K562 (cell line): Measurements from ENCODE around the gene GLUL. TPM values are rescaled to one million over a fixed set of nuclear protein-coding genes. Genes with fewer than 3 reads are reported as not detected.

Source experiments
- FIP1L1 ChIP-seq: fragments of 200-400 bp; formaldehyde crosslinking; IDR thresholded peaks from 2 replicates; pipeline ENCODE4 v1.6.1; 2018; ENCODE audit warnings: mild to moderate bottlenecking, low read depth, low read length; ENCODE audit not compliant: poor library complexity, severe bottlenecking
- HLTF ChIP-seq: fragments of 450-650 bp; IDR thresholded peaks from 2 replicates; pipeline ENCODE4 v1.6.1; 2016
- MTA1 ChIP-seq: fragments of 450-650 bp; IDR thresholded peaks from 2 replicates; pipeline ENCODE4 v1.6.1; 2017; ENCODE audit warnings: borderline replicate concordance
- MYC ChIP-seq, 2 experiments: fragments of 250-450 bp in 1 of 2; sonication (Bioruptor Pico) in 1 of 2; IDR thresholded peaks; 2 replicates each; pipeline versions ENCODE4 v1.5.1 to v1.6.1; 2012 to 2021; ENCODE audit warnings: low read depth in 2 of 2, borderline replicate concordance in 1 of 2, improper control_type of control experiment in 1 of 2, low read length in 1 of 2, mild to moderate bottlenecking in 1 of 2, moderate library complexity in 1 of 2
- NR4A1 ChIP-seq, 2 experiments: fragments of 250-450 bp in 1 of 2; fragments of 450-650 bp in 1 of 2; sonication (Bioruptor Pico) in 1 of 2; IDR thresholded peaks; 2 replicates each; pipeline versions ENCODE4 v1.4.0 to v1.6.1; 2016 to 2020; ENCODE audit warnings: mild to moderate bottlenecking in 2 of 2, missing compliant biosample characterization in 1 of 2, missing genetic modification characterization in 1 of 2, moderate library complexity in 1 of 2
- PBX2 ChIP-seq, 2 experiments: IDR thresholded peaks in 1 of 2; conservative IDR thresholded peaks in 1 of 2; 2 replicates each; pipeline ENCODE4 v1.6.1; 2016; ENCODE audit warnings: low read depth in 2 of 2, mild to moderate bottlenecking in 1 of 2, missing compliant biosample characterization in 1 of 2, missing genetic modification characterization in 1 of 2, moderate library complexity in 1 of 2
- PTBP1 ChIP-seq: fragments of 200-400 bp; formaldehyde crosslinking; IDR thresholded peaks from 2 replicates; pipeline ENCODE4 v1.6.1; 2017; ENCODE audit warnings: low read depth, low read length
- SAP30 ChIP-seq: fragments of 200-600 bp; sonication (generic); IDR thresholded peaks from 2 replicates; pipeline ENCODE4 v1.6.1; 2012; ENCODE audit warnings: borderline replicate concordance, low read depth, mild to moderate bottlenecking, moderate library complexity, low read length, control low read depth, inconsistent platforms; ENCODE audit not compliant: insufficient read depth, poor library complexity, severe bottlenecking
- STAT6 ChIP-seq: sonication (generic); formaldehyde crosslinking; IDR thresholded peaks from 2 replicates; pipeline ENCODE4 v1.8.1; 2023; ENCODE audit warnings: mild to moderate bottlenecking, missing genetic modification reagents
- USF1 ChIP-seq: sonication (generic); formaldehyde crosslinking; IDR thresholded peaks from 2 replicates; pipeline ENCODE4 v1.9.0; 2022; ENCODE audit warnings: mild to moderate bottlenecking, missing genetic modification reagents
- ZBTB17 ChIP-seq: fragments of 450-650 bp; formaldehyde crosslinking; IDR thresholded peaks from 2 replicates; pipeline ENCODE4 v1.4.0; 2020; ENCODE audit warnings: mild to moderate bottlenecking
- ZNF121 ChIP-seq: sonication (generic); formaldehyde crosslinking; conservative IDR thresholded peaks from 2 replicates; pipeline ENCODE4 v1.8.0; 2022; ENCODE audit warnings: missing genetic modification reagents
- ZNF146 ChIP-seq: IDR thresholded peaks from one replicate; pipeline ENCODE4 v1.6.1; 2018; ENCODE audit warnings: missing compliant biosample characterization; ENCODE audit not compliant: unreplicated experiment
- ZNF280A ChIP-seq: fragments of 450-650 bp; IDR thresholded peaks from 2 replicates; pipeline ENCODE4 v1.6.1; 2018; ENCODE audit warnings: mild to moderate bottlenecking, low read depth; ENCODE audit not compliant: partially characterized antibody
- ZNF778 ChIP-seq: fragments of 450-650 bp; formaldehyde crosslinking; IDR thresholded peaks from 2 replicates; pipeline ENCODE4 v1.4.0; 2020; ENCODE audit warnings: mild to moderate bottlenecking, moderate library complexity
- polyA plus RNA-seq, 8 experiments: library from polyadenylated mRNA; depleted of rRNA in 4 of 8; stranded (reverse) in 5 of 8; unstranded in 3 of 8; fragments of >200 nt; fragmentation: Nextera tagmentation in 2 of 8; fragmentation: Illumina TruSeq in 1 of 8; extraction: Ambion mirVana in 2 of 8; extraction: Trizol in 1 of 8; gene quantifications; 2 replicates each; pipeline versions ENCODE4 v1.2.1 to v1.2.3, GENCODE V29; 2011 to 2014; ENCODE audit warnings: inconsistent platforms in 1 of 8, missing spikeins in 1 of 8
- total RNA-seq, 7 experiments: library from RNA; depleted of rRNA in 6 of 7; stranded (reverse); fragments of >200 nt in 6 of 7; fragmentation: Illumina TruSeq in 2 of 7; extraction: Trizol in 2 of 7; gene quantifications; 2 replicates each; pipeline versions ENCODE4 v1.2.1 to v1.2.3, GENCODE V29; 2011 to 2021; ENCODE audit warnings: low replicate concordance in 1 of 7

The GLUL gene
- total and polyA plus RNA-seq, 9 of the 15 experiments (the other 6 are each of a cell fraction or from before 2014, with no cell fraction given), result 1,088 to 4,222 (median 1,338) TPM

GRCh38 chr1:182337736-182338571 is 53.6 kb downstream of the GLUL start (continued):
- TF ChIP-seq STAT6, result no peak
- peak; percentile 85 for TF ChIP-seq HLTF
- TF ChIP-seq ZNF280A, result no peak
- TF ChIP-seq FIP1L1, result no peak
- TF ChIP-seq ZNF146, result no peak
- TF ChIP-seq MYC (IDR thresholded peaks at IDR 0.05; ENCODE audit: low read depth, low read length), result peak; percentile 80; the same call in 1 of the 2 replicates
- TF ChIP-seq MYC (CRISPR knock-in tag; IDR thresholded peaks at IDR 0.05; ENCODE audit: borderline replicate concordance, low read depth), result 0 out of 2 replicates have a peak, but pooled peaks have one; percentile 19
- no peak for TF ChIP-seq ZNF121 (CRISPR knock-in tag)
- TF ChIP-seq USF1 (CRISPR knock-in tag), result no peak
- TF ChIP-seq ZBTB17 (CRISPR knock-in tag), result peak; percentile 79
- TF ChIP-seq ZNF778 (CRISPR knock-in tag), result no peak
- no peak for TF ChIP-seq PTBP1
- peak; percentile 78; the same call in 1 of the 2 replicates for TF ChIP-seq NR4A1 (CRISPR knock-in tag; IDR thresholded peaks at IDR 0.05)
- TF ChIP-seq NR4A1 (tag; IDR thresholded peaks at IDR 0.05), result peak; percentile 88
- TF ChIP-seq MTA1, result peak; percentile 71
- no peak for TF ChIP-seq SAP30
- no peak for TF ChIP-seq PBX2 (CRISPR knock-in tag; IDR thresholded peaks at IDR 0.05; ENCODE audit: low read depth)
- peak; percentile 86 for TF ChIP-seq PBX2 (tag; conservative IDR thresholded peaks at IDR 0.05; ENCODE audit: low read depth)
